IPS DF 19.7 (cell line): ENCODE data around the gene TMEM119.
"Not testable (repeated sequence)": the region's sequence is repeated elsewhere in the genome, so short reads cannot be mapped to it uniquely, and the experiment has no call there.

ENCODE experiments used
- DNase-seq: peaks from one replicate; pipeline ENCODE4 v3.0.0-alpha.2; 2013; ENCODE audit warnings: low read depth, low spot score

The TMEM119 gene

DNA sequence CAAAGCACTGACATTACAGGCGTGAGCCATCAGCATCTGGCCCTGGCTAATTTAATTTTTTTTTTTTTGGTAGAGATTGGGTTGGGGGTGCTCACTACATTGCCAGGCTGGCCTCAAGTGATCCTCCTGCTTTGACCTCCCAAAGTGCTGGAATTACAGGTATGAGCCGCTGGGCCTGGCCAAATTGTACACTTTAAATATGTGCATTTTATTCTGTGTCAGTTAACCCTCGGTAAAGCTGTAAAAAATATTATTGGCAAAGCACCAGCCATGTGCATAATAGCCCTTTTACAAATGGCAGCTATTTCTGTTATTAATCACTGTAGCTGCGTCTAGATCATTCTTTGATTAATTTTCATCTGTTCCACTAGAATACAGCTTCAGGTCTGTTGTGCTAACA, 12.0 kb downstream of the TMEM119 start:
- DNase-seq = no peak

DNA sequence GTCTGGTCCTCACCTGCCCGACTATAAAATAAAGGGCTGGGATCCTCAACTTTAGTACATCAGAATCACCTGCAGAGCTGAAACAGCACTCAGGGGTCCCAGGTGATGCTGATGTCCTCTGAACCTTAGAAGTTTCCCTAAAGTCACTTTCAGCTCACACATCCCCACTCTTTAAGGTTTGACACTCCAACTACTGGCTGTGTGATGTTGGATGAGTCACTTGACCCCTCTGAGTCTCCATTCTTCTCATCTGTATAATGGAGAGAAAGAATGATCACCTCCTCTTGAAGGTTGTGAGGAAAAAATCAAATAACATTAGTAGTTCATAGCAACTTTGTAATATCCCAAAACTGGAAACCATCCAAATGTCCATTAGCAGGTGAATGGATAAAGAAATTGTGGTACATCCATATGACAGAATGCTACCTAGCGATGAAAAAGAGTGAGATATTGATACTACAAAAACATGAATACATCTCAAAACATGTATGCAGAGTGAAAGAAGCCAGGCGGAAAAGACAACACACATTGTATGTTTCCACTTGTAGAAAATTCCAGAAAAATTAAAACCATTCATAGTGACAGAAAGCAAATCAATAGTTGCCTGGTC, 13.3 kb downstream of the TMEM119 start:
- DNase-seq = no peak

DNA sequence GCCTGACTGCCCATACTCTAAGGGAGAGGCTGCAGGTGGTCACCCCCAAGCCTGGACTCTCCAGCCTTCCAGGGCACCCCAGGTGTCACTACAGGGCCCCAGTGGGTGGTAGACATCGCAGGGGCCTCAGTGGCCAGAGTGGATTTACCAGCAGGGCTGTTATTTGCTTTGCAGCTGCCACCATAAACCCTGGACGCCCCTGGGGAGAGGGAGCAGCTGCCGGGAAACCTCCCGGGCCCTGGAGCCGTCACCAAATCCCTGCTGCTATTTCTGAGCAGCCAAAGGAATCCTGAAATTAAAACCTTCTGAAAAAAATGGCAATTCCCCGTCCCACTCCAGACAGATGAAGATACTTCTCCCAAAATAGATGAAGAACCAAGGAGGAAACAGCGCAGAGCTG, 13.9 kb downstream of the TMEM119 start:
- no peak for DNase-seq

DNA sequence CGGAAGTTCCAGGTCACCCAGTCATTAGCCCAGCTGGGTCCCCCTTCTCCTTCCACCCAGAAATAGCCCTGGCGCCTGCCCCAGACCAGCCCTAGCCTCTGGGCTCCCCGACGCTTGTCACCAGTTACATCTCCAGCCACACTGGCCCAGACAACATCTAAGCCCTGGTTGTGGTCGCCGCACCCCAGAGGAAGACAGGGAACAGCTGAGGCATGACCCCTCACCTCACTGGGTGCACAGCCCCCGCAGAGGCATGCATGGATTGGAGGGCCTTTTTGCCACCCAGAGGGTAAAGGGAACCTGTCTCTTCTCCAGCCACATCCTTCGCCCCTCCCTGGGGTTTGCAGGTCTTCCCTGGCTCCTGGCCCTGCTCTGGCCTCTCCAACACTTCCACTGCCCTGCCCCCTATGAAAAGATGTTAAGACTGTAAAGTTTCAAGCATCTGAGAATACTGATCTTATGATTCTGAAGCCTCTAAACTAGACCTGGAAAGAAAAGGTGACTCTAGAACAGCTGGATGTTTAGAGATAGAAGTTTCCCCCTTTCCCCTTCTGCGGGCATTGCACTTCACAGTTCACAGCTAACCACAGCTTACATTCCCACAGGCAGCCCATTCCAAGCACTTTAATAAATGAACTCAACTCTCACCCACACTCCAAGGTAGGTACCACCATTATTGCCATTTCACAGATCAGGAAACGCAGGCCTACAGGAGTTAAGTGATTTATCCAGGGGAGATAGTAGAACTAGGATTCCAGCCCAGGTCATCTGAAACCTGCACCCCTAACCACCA, 14.7 kb downstream of the TMEM119 start:
- no peak for DNase-seq

DNA sequence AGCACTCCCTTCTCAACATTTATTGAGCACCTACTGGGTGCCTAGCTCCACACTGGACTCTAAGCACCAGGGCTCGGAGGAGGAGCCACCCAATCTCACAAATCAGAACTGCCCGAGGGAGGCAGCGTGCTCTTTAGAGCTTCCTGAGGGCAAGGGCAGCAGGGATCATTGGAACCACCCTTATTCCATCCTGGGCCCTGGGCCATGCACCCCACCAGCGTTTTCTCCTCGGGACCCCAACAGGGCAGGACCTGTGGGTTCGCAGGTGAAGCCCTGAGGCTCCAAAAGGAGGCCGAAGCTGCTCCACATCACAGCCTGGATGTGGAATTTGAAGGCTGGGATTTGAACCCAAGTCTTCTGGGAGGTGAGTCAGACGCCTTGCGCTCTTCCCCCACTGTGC, 15.4 kb downstream of the TMEM119 start:
- no peak for DNase-seq

DNA sequence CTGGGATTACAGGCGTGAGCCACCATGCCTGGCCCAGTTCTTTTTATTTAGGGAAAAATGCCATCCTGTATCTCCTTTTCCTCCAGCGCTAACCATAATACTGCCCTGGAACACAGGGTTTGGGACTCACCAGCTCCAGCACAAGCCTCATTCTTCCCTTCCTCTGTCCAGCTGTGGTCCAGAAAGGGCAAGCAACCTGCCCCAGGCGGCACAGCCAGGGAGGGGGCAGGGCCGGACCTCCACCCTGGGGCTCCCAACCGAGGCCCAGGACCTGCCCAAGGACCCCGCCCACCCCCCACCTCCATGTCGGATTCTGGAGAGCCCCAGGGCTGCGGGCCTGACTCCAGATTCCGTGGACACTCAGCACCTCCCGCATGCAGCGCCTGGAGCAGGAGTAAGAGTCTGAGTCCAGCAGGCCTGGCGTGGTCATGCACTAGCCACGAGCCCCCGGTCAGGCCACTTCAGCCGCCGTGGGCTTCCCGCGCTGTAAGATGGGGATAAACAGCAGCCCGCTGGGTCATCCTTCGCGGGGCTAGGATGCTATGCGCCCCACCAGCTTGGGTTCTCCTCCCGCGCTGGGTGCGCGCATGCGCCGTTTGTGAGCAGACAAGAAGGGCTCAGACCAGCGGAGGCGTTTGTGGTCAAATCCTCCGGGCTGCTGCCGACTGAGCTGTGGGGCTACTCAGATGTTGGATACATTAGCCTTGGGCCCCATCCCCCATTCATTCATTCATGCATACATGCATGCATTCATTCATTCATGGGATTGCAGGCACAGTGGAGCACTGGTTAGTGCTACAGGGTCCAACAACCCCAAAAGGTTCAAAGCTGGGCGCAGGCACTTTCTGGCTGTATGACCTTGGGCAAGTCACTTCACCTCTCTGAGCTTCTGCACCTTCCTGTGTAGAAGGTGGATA, 16.3 kb downstream of the TMEM119 start:
- DNase-seq = no peak

DNA sequence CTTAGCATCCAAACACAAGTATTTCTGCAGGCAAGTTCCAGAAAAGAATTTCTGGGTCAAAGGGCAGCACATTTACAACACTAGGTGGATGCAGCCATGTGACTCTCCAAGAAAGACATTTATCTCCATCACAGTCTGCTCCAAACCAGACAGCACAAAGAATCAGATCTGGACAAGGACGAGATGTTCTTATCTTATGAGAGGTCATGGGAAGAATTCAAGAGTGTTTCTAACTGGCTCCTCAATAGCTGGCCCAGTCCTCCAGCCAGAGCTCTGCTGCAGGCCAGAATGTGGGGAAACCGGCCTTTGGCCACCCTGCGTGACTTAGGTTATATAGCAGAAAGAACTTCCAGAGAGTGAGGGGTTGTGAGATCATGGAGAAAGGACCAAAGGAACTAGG, 17.4 kb downstream of the TMEM119 start:
- no peak for DNase-seq

DNA sequence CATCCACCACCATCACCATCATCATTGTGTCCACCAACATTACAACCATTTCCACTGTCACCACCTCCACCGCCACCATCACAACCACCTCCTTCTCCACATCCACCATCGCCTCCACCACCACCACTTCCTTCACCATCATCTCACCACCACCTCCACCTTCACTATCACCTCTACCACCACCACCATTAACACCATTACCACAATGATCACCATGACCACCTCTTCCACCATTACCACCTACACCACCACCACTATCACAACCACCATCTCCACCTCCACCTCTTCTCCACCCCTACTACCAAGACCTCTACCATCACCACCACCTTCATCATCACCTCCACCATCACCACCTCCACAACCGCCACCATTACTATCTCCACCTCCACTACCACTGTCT, 19.1 kb downstream of the TMEM119 start:
- DNase-seq = no peak

DNA sequence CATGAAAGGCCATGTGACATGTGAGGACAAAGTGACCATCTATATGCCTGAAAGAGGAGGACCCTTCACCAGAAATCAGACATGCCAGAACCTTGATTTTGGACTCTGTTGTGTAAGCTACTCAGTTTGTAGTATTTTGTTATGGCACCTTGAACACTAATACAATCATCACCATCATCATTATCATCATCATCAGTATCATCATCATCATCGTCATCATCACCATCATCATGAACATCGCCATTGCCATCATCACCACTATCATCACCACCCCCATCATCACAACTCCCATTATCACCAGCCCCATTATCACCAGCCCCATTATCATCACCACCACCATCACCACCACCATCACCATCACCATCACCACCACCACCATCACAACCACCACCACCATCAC, 19.6 kb downstream of the TMEM119 start:
- no peak for DNase-seq

DNA sequence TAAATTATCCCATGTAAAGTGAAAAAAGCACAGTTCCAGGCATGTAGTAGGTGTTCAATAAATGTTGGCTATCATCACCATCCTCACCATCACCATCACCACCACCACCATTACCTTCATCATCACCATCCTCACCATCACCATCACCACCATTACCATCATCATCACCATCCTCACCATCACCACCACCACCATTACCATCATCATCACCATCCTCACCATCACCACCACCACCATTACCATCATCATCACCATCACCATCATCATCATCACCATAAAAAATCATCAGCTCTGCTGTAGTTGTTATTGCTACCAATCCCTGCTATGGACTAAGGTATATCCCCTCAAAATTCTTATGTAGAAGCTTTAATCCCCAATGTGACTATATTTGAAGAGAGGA, 20.4 kb downstream of the TMEM119 start:
- no peak for DNase-seq

DNA sequence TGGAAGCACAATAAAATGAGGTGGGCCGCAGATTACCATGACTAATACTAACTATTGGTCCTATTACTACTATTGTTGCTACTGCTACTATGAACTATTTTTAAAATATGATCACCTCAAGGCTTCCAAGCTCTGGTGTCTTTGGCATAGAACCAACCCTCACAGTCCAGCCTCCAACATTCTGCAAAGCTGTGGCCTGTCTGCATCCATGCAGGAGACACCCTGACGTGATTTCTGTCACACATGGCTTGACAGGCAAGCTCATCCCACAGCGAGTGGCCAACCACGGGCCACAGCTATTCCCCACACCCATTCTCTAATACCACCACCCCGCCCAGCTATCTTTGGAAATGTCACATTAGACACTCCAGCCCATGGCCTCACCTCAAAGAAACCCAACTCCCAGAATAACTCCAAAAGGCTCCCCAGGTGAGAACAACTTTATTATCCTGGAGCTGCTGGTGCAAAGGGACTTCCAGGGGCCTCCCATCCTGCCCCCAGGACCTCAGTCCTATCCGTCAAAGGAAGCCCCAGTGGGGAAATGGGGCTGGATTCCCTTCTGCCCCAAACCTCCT, 21.1 kb downstream of the TMEM119 start:
- no peak for DNase-seq

DNA sequence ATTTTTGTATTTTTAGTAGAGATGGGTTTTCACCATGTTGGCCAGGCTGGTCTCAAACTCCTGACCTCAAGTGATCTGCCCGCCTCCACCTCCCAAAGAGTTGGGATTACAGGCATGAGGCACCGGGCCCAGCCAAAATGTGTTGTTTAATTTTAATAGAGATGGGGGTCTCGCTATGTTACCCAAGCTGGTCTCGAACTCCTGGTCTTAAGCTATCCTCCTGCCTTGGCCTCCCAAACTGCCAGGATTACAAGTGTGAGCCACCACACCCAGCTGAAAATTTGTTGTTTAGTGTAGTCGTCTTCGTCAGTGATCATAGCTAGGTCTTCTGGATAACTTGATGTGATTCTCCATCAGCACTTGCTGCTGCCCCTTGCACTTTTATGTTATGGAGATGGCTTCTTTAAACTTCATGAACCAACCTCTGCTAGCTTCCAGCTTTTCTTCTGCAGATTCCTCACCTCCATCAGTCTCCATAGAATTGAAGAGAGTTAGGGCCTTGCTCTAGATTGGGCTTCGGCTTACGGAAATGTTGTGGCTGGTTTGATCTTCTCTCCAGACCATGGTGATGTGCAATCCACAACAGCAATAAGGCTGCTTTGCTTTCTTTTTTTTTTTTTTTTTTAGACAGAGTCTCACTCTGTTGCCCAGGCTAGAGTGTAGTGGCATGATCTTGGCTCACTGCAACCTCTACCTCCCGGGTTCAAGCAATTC, 22.5 kb downstream of the TMEM119 start:
- DNase-seq = no peak

DNA sequence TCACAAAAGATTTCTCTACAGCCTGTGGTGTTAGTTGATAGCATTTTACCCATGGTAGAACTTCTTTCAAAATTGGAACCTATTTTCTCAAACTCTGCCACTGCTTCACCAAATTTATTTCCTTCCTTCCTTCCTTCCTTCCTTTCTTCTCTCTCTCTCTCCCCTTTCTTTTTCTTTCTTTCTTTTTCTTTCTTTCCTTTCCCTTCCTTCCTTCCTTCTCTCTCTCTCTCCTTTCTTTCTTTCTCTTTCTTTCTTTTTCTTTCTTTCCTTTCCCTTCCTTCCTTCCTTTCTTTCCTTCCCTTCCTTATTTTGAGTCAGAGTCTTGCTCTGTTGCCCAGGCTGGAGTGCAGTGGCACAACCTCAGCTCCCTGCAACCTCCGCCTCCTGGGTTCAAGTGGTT, 23.6 kb downstream of the TMEM119 start:
- not testable (repeated sequence) for DNase-seq

DNA sequence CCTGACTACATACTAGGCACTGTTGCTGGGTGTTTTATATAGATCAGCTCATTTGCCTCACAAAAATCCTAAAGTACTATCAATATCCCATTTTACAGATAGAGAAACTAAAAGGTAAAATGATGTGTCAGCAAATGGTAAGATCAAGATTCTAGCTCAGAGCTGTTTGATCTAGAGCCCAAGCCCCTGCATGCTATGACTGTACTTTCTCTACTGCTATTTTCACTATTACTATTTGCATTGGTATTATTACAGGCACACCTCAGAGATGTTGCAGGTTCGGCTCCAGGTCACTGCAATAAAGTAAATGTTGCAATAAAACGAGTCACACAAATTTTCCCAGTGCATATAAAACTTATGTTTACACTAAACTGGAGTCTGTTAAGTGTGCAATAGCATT, 24.6 kb downstream of the TMEM119 start:
- no peak for DNase-seq

DNA sequence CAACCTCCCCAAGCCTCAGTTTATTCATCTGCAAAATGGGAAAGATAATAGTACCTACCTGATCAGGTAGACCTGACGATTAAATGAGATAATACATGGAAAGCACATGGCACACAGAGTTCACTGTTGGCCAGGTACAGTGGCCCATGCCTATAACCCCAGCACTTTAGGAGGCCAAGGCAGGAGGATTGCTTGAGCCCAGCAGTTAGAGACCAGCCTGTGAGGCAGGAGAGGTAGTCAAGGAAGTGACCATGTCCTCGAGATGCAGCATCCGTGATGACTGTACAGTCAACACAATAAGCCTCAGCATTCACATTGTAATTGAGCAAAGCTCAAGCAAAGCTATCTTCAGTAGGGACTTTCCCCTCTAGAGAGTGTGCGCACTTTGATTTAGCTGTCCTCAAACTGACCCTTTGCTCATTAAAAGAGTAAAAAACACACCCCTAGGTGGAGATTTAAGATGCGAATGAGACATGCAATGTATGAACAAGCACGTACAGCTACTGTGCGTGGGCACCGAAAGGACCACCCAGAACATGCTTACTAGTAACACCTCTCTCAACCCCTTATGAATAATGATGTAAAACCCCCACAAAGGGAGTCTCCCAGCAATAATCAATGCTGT, 25.6 kb downstream of the TMEM119 start:
- DNase-seq = no peak

DNA sequence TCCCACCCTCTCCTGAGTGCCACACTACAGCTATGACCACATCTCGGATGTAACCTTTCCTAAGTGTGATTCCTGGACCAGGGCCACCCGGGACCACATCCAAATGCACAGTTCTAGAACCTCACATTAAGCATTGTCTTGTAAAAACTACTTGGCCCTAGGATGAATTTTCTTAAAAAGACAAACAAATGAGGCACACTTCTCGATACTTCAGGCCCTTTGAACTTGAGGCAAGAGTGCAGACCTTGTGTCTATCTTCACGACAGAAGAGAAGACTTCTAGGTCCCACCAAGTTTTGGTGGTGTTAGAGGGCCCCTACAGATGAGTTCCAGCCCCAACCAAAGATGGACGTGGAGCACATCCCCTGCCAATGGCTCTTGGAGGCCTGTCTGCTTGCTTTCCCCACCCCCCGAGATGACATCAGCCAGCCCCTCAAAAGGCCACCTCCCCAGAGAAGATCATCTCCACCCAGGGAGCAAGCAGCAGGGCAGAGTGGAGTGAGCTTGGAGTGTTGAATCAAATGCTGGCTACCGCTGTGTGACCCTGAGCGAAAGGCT, 26.2 kb downstream of the TMEM119 start:
- no peak for DNase-seq

DNA sequence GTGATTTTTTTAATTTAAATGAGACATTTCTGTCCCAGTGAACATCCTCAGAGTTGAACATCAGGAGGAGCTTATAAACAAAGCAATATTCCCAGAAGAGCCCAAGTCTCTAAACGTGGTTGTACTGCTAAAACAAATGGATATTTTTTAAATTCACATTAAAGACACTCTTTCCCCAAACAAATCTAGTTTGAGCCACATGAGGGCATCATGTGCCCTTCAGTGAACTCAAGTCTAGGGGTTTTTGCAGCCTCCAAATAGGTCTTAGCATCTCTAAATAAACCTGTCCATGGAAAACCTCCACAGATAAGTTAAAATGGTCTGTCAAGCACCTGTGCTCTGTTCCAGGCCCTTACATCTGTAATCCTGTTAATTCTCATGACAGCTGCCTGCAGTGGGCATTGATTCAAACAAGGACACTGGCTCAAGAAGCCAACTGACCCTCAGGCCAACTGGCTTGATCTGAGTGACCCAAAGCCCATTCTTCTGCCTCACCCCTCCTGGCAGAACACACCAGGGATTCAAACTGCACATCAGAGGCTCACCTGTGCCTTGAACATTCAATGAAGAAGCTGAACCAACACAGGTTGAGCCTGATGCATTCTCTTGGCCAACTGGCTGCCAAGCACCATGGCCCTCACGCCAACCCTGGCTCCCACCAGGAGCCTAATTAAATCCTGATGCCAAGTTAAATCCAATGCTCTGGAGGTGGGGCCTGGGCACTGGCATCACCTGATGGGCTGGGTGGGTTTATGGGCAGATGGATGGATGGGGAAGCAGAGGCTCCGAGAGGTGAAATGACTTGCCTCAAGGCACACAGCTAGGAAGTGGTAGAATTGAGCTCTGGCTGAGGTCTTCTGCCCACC, 26.9 kb downstream of the TMEM119 start:
- DNase-seq = no peak

DNA sequence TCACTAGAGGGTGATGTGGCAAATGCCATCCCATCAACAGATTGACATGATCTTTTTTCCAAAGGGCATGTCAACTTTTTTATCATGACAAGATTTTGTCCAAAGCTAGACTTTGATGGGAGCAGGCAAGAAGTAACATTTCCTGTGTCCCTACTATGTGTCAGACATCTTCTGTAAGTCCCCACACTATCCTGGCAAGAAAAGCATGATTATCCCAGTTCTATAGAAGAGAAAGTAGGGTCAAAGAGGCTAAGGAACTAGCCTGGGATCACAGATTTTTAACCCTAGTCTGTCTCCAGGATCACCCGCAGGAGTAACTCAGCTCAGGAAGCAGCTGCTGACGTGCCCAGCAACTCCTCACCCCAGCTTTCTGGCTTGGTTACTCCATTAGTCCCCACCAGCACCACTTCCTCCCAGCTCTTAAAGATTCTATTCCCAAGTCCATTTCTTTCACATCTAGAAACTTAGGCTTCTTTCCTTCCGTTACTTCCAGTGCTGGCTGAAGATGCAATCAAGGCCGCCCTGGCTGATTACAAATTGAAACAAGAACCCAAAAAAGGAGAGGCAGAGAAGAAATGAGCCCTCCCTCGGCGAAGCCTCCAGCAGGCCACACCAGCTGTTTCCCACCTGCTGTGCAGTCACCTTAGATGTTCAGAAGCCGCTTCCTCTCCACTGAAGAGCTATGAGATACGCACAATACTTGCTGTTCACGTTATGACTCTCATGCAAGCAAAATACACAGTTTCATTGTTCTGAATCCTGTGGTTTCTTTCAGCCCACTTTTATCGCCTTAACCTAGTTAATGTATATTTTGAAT, 29.3 kb downstream of the TMEM119 start:
- DNase-seq = no peak
